Measurements from ENCODE around the gene PSPH. TPM values are rescaled to one million over a fixed set of nuclear protein-coding genes. Genes with fewer than 3 reads are reported as not detected.

Gene PSPH
- total RNA-seq, 6 experiments from 2014 or later, result 20.3 to 27.1 (median 21.8) TPM

DNA sequence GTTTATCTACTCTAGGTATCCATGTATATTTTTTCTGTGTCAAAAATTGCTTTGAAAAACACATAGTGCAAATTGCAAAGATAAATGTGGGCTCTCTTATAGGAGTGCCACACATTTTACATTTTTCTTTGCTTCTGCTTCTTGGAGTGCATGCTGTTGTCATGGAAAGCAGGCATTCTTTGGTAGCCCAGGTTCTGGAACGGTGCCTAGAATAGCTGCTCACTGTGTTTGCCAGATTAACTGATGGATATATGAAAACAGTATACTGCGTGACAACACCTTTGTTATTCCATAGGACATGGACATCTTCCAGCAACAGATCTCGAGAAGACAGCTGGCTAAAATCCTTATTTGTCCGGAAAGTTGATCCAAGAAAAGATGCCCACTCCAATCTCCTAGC lies 73.4 kb downstream of the PSPH start:
- TF ChIP-seq, protein P1, sequence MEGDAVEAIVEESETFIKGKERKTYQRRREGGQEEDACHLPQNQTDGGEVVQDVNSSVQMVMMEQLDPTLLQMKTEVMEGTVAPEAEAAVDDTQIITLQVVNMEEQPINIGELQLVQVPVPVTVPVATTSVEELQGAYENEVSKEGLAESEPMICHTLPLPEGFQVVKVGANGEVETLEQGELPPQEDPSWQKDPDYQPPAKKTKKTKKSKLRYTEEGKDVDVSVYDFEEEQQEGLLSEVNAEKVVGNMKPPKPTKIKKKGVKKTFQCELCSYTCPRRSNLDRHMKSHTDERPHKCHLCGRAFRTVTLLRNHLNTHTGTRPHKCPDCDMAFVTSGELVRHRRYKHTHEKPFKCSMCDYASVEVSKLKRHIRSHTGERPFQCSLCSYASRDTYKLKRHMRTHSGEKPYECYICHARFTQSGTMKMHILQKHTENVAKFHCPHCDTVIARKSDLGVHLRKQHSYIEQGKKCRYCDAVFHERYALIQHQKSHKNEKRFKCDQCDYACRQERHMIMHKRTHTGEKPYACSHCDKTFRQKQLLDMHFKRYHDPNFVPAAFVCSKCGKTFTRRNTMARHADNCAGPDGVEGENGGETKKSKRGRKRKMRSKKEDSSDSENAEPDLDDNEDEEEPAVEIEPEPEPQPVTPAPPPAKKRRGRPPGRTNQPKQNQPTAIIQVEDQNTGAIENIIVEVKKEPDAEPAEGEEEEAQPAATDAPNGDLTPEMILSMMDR (IDR thresholded peaks at IDR 0.05), result no peak
- DNase-seq, result peak; percentile 85
- Mint-ChIP-seq H3K27me3 (ENCODE audit: insufficient read depth) (peaks cover 2% of the 10 kb centered on the region), H3K36me3 (ENCODE audit: low read depth) (peaks cover 23% of the 10 kb centered on the region), H3K4me1 (ENCODE audit: low read depth) (peaks cover 17% of the 10 kb centered on the region), H3K4me3 (peak overlapping the region; percentile 58), H3K9me3 (no peaks in the 10 kb centered on the region), H3K27ac (peak overlapping the region; percentile 81)

DNA sequence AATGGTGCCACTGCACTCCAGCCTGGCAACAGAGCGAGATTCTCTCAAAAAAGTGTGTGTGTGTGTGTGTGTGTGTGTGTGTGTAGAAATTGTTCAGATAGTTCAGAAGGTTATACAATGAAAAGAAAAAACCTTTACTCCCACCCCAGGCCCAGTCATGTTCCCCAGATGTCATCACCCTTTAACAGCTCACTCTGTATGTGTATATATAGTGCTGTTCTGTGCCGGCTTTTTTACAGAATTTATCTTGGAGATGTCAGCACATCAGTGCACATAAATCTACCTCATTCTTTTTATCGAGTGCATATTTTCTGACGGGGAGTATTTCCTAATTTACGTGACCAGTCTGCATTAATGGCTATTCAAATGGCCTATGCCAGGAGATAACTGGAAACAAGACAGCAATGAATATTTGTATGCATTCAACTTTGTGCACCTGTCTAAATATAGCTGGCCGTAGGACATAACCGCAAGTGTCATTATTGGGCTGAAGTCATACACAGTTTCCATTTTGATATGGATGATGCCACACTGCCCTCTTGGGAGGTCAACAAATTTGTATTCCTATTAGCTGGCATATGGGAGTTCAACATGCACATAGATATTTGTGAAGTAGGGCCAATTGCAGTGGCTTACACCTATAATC lies 75.1 kb downstream of the PSPH start:
- H3K4me3 Mint-ChIP-seq, result no peak overlapping the region
- peaks cover 21% of the 10 kb centered on the region for H3K36me3 Mint-ChIP-seq (ENCODE audit: low read depth)
- peaks cover 17% of the 10 kb centered on the region for H3K4me1 Mint-ChIP-seq (ENCODE audit: low read depth)
- TF ChIP-seq, protein P1 (IDR thresholded peaks at IDR 0.05), result no peak
- no peaks in the 10 kb centered on the region for H3K9me3 Mint-ChIP-seq
- no peaks in the 10 kb centered on the region; the same call in 1 of the 2 replicates for H3K27me3 Mint-ChIP-seq (ENCODE audit: insufficient read depth)
- no peak overlapping the region; the same call in 1 of the 2 replicates for H3K27ac Mint-ChIP-seq
- DNase-seq, result no peak

DNA sequence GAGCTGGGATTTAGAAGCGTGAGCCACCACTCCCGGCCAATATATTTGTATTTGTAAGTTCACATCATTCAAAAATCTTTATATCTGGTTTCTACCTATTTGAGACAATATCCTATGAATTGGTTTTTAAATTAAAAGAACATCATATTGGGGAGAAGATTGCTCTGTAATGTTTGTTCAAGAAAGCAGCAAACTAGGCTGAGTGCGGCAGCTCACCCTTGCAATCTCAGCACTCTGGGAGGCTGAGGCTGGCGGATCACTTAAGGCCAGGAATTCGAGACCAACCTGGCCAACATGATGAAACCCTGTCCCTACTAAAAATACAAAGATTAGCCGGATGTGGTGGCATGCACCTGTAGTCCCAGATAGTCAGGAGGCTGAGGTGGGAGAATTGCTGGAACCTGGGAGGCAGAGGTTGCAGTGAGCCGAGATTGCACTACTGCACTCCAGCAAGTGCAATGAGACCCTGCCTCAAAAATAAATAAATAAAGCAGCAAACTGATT lies 77.4 kb downstream of the PSPH start:
- Mint-ChIP-seq H3K9me3 (no peaks in the 10 kb centered on the region), H3K27ac (no peak overlapping the region), H3K36me3 (ENCODE audit: low read depth) (peaks cover 5% of the 10 kb centered on the region), H3K4me1 (ENCODE audit: low read depth) (peaks cover 17% of the 10 kb centered on the region), H3K4me3 (no peak overlapping the region), H3K27me3 (ENCODE audit: insufficient read depth) (peaks cover 2% of the 10 kb centered on the region; the same call in 1 of the 2 replicates)
- TF ChIP-seq, protein P1 (IDR thresholded peaks at IDR 0.05), result no peak
- no peak for DNase-seq

DNA sequence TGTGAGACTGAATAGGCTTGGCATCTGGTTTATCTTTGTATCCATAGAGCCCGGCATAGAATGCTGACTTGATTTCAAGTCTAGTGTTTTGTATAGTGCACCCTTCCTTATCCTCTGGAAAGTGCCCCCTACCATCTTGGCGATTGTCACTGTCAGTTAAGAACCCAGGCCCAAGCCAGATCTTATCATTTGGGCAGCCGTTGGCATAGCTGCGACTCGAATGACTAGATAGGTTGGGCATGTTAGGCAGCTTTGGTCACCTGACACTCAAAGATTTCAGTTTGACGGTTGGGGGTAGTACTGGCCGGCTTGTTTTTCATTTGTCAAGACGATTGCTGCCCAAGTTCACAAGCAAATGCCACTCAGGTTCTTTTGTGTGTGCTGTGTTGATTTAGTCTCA lies 80.3 kb downstream of the PSPH start:
- peaks cover 14% of the 10 kb centered on the region for H3K4me1 Mint-ChIP-seq (ENCODE audit: low read depth)
- H3K4me3 Mint-ChIP-seq, result no peak overlapping the region
- TF ChIP-seq, protein P1 (IDR thresholded peaks at IDR 0.05), result no peak
- H3K9me3 Mint-ChIP-seq, result no peaks in the 10 kb centered on the region
- no peak overlapping the region for H3K27ac Mint-ChIP-seq
- peaks cover 14% of the 10 kb centered on the region for H3K36me3 Mint-ChIP-seq (ENCODE audit: low read depth)
- DNase-seq, result no peak
- peaks cover 5% of the 10 kb centered on the region; the same call in 1 of the 2 replicates for H3K27me3 Mint-ChIP-seq (ENCODE audit: insufficient read depth)

DNA sequence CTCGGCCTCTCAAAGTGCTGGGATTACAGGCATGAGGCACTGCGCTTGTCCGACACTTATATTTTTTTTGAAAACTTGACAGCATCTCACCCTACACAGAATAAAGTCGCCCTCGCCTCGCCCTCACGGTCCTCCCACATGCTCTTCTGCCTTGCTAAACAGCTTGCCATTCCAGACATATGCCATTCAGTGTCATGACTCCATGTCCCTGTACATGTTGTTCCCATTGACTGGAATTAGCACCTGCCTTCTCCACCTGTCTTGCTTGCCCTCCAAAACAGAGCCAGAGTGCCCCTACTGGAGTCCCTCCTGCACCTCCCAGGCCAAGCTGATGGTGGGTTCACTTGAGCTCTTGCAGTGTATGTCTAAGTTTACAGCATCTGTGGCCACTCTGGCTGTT lies 80.7 kb downstream of the PSPH start:
- TF ChIP-seq, protein P1 (IDR thresholded peaks at IDR 0.05), result no peak
- Mint-ChIP-seq H3K4me1 (ENCODE audit: low read depth) (peaks cover 18% of the 10 kb centered on the region), H3K27ac (no peak overlapping the region), H3K27me3 (ENCODE audit: insufficient read depth) (peaks cover 6% of the 10 kb centered on the region; the same call in 1 of the 2 replicates), H3K36me3 (ENCODE audit: low read depth) (peaks cover 14% of the 10 kb centered on the region), H3K4me3 (no peak overlapping the region), H3K9me3 (no peaks in the 10 kb centered on the region)
- DNase-seq, result no peak
